Measurements from ENCODE around the gene DCAKD.
"Not testable (repeated sequence)": the region's sequence is repeated elsewhere in the genome, so short reads cannot be mapped to it uniquely, and the experiment has no call there.

The DCAKD gene

GRCh38 chr17:45061606-45062205, 10.3 kb upstream of the DCAKD start:
- DNase-seq, result no peak

- peak; percentile 95 for DNase-seq
Measured at GRCh38 chr17:45060797-45061605, 9.6 kb upstream of the DCAKD start, which contains the start of gene NMT1. NMT1 (plus strand) TSS chr17:45061317; CDS start chr17:45061330, 13 bp downstream.

- no peak for DNase-seq
Measured at GRCh38 chr17:45060382-45060796, 9.0 kb upstream of the DCAKD start.

GRCh38 chr17:45052052-45052772, 780 bp upstream of the DCAKD start:
- DNase-seq, result peak; percentile 74

GRCh38 chr17:45051720-45052051, 254 bp upstream of the DCAKD start:
- DNase-seq, result not testable (repeated sequence)

GRCh38 chr17:45050481-45051059, 862 bp downstream of the DCAKD start:
- peak; percentile 72 for DNase-seq

- DNase-seq, result no peak
Measured at GRCh38 chr17:45048795-45049563, 2.5 kb downstream of the DCAKD start.

- DNase-seq, result no peak
Measured at GRCh38 chr17:45046537-45047125, 4.8 kb downstream of the DCAKD start.

- no peak for DNase-seq
Measured at GRCh38 chr17:45043813-45044540, 7.5 kb downstream of the DCAKD start.

GRCh38 chr17:45042346-45043120, 8.9 kb downstream of the DCAKD start:
- DNase-seq, result no peak

- no peak for DNase-seq
Measured at GRCh38 chr17:45040459-45040858, 11.0 kb downstream of the DCAKD start.

- no peak for DNase-seq
Measured at GRCh38 chr17:45038728-45039634, 12.5 kb downstream of the DCAKD start.

GRCh38 chr17:45036691-45037090, 14.7 kb downstream of the DCAKD start:
- no peak for DNase-seq

GRCh38 chr17:45035848-45036247, 15.6 kb downstream of the DCAKD start:
- no peak for DNase-seq

GRCh38 chr17:45034599-45034998, 16.8 kb downstream of the DCAKD start:
- DNase-seq, result no peak

GRCh38 chr17:45032174-45032541, 19.3 kb downstream of the DCAKD start:
- no peak for DNase-seq

- no peak for DNase-seq
Measured at GRCh38 chr17:45031231-45032173, 19.9 kb downstream of the DCAKD start.

GRCh38 chr17:45030733-45031132, 20.7 kb downstream of the DCAKD start:
- no peak for DNase-seq
